Measurements from ENCODE around the gene SYCP2L. TPM values are rescaled to one million over a fixed set of nuclear protein-coding genes. Genes with fewer than 3 reads are reported as not detected.

SYCP2L gene
- total RNA-seq = 1 to 10 TPM; 6.9 to 8.7 TPM
- polyA plus RNA-seq (ENCODE audit: insufficient read depth, low read depth, low replicate concordance) = 5.4 TPM
- long read RNA-seq, donor 1 = 0 reads
- long read RNA-seq, donor 2 = 0 reads

DNA sequence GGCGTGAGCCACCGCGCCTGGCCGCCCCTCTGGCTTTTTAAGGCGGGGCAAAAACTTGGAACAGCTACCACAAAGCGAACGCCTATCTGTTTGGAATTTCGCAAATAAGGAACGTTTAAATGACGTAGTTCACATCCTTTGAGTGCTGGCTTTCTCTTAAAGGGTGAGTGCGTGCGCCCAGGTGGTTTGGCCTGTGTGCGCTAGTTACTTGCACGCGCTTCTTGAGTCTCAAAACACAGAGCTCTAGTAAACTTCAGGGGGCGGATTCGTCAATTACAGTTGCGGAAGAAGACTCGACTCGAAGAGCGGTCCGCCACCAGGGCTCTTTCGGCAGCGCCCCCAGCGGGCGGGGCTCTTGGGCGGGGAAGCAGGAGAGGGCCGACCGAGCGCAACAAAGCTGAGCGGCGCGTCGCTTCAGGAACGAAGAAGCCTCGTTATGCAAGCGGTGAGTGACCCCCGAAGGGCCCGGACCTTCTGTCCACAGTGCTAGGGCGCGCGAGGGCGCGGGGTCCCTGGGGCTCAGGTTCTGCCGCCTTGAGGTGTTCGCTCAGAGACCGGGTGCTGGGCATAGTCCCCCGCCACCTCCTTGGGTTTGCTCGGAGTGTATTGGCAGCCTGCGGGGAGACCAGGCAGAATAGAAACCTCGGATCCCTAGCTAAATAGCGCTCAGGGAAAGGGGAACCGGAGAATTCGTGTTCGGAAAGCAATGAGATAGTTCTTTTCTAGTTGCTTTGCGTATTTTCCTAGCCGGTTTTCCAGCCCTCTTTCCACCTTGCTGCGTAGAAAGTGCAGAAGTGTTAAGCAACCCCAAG, at the start of gene SYCP2L:
Gene SYCP2L (plus strand): TSS at position 362 of the 812 bp plus-strand sequence. CDS start 75 bp downstream, at position 437.
- intact Hi-C loops (cut with DNase I; ENCODE audit: low total_unique reads) = no loop called here
- H3K36me3 ChIP-seq (ENCODE audit: low read depth, missing control alignments) = no peaks in the 10 kb centered on the region
- H3K27me3 ChIP-seq = no peaks in the 10 kb centered on the region
- 6% methylated on average over 21 to 58 of the region's 58 CpGs for WGBS, 2 donors
- no peak within 1 kb of the TSS for H3K27ac ChIP-seq
- peak within 1 kb of the TSS; percentile 47 to 62 for H3K4me3 ChIP-seq
- no peaks in the 10 kb centered on the region for H3K9me3 ChIP-seq
- peaks cover 8% of the 10 kb centered on the region for H3K4me1 ChIP-seq
- no peak for TF ChIP-seq POLR2A (IDR thresholded peaks at IDR 0.05)
- TF ChIP-seq, protein P1, sequence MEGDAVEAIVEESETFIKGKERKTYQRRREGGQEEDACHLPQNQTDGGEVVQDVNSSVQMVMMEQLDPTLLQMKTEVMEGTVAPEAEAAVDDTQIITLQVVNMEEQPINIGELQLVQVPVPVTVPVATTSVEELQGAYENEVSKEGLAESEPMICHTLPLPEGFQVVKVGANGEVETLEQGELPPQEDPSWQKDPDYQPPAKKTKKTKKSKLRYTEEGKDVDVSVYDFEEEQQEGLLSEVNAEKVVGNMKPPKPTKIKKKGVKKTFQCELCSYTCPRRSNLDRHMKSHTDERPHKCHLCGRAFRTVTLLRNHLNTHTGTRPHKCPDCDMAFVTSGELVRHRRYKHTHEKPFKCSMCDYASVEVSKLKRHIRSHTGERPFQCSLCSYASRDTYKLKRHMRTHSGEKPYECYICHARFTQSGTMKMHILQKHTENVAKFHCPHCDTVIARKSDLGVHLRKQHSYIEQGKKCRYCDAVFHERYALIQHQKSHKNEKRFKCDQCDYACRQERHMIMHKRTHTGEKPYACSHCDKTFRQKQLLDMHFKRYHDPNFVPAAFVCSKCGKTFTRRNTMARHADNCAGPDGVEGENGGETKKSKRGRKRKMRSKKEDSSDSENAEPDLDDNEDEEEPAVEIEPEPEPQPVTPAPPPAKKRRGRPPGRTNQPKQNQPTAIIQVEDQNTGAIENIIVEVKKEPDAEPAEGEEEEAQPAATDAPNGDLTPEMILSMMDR (IDR thresholded peaks at IDR 0.05) = peak in 1 of 3 experiments; percentile 13
- peak; percentile 58 for DNase-seq

- H3K4me3 ChIP-seq = peak overlapping the region; percentile 69 to 74
- WGBS, 2 donors = 1 to 2% methylated on average over 22 of the region's 22 CpGs
- TF ChIP-seq, protein P1 (IDR thresholded peaks at IDR 0.05) = no peak
- H3K27me3 ChIP-seq = no peaks in the 10 kb centered on the region
- H3K4me1 ChIP-seq = no peaks in the 10 kb centered on the region
- peak overlapping the region in 1 of 2 donors; percentile 43 for H3K27ac ChIP-seq
- DNase-seq = peak; percentile 20
- H3K36me3 ChIP-seq (ENCODE audit: low read depth, missing control alignments) = no peaks in the 10 kb centered on the region
- no peaks in the 10 kb centered on the region for H3K9me3 ChIP-seq
- intact Hi-C loops (cut with DNase I; ENCODE audit: low total_unique reads) = no loop called here
Measured at GRCh38 chr6:10837622-10837994, 49.2 kb upstream of the SYCP2L start.

- H3K4me1 ChIP-seq = no peaks in the 10 kb centered on the region
- WGBS, 2 donors = 0% methylated on average over 18 to 53 of the region's 53 CpGs
- no peaks in the 10 kb centered on the region for H3K9me3 ChIP-seq
Measured at GRCh38 chr6:10837995-10838793, 48.7 kb upstream of the SYCP2L start, which contains the start of gene MAK. Gene MAK, minus strand, starts transcription at chr6:10838539. Its CDS starts 7,891 bp downstream, at chr6:10830648.

GRCh38 chr6:10838794-10839333, 48.0 kb upstream of the SYCP2L start:
- WGBS, 2 donors = 44 to 56% methylated on average over 8 of the region's 8 CpGs
- Histone ChIP-seq H3K27ac (no peak overlapping the region), H3K4me3 (peak overlapping the region; percentile 69 to 74), H3K27me3 (no peaks in the 10 kb centered on the region), H3K36me3 (ENCODE audit: low read depth, missing control alignments) (no peaks in the 10 kb centered on the region), H3K9me3 (no peaks in the 10 kb centered on the region), H3K4me1 (no peaks in the 10 kb centered on the region)
- intact Hi-C loops (cut with DNase I; ENCODE audit: low total_unique reads) = no loop called here
- DNase-seq = no peak
- TF ChIP-seq, protein P1 (IDR thresholded peaks at IDR 0.05) = no peak
- no peak for TF ChIP-seq POLR2A (IDR thresholded peaks at IDR 0.05)

More at GRCh38 chr6:10837995-10838793, 48.7 kb upstream of the SYCP2L start, which contains the start of gene MAK:
- H3K36me3 ChIP-seq (ENCODE audit: low read depth, missing control alignments) = no peaks in the 10 kb centered on the region
- TF ChIP-seq, protein P1 (IDR thresholded peaks at IDR 0.05) = no peak
- no peak for TF ChIP-seq POLR2A (IDR thresholded peaks at IDR 0.05)
- H3K27ac ChIP-seq = peak within 1 kb of the TSS; percentile 5 to 43
- peak; percentile 91 for DNase-seq
- intact Hi-C loops (cut with DNase I; ENCODE audit: low total_unique reads) = no loop called here
- H3K27me3 ChIP-seq = no peaks in the 10 kb centered on the region
- H3K4me3 ChIP-seq = peak within 1 kb of the TSS; percentile 69 to 74

Data from testis (tissue), 5 donors.